GM12878 (cell line): ENCODE measurements around the gene SAFB. TPM values are rescaled to one million over a fixed set of nuclear protein-coding genes. Genes with fewer than 3 reads are reported as not detected.

Experiments used
- ATAC-seq: fragments of 200-7000 bp; cut with Tn5 transposase; 3 replicates; pipeline ENCODE4 v1.9.1; 2020; ENCODE audit warnings: mild to moderate bottlenecking, moderate library complexity
- BruUV-seq: library from RNA; stranded (reverse); fragments of 400-500 nt; replicated peaks from 2 replicates; lab custom pipeline; 2021; lab: Mats Ljungman, UMichigan
- CTCF ChIA-PET: fragments of 300-600 bp; sonication (Branson Sonifier 250); formaldehyde crosslinking; extraction: SDS; loops from one replicate; lab custom pipeline; 2021; ENCODE audit warnings: inconsistent platforms; lab: Yijun Ruan, JAX
- POLR2A ChIA-PET: fragments of 350-600 bp; formaldehyde crosslinking; extraction: SDS; loops from one replicate; lab custom pipeline; 2021; ENCODE audit warnings: inconsistent platforms; lab: Charles Lee
- RAD21 ChIA-PET: fragments of 300-600 bp; sonication (Branson Sonifier 250); formaldehyde crosslinking; loops from one replicate; lab custom pipeline; 2023; ENCODE audit warnings: antibody characterized with exemption; ENCODE audit not compliant: unreplicated experiment; lab: Charles Lee
- SMC1A ChIA-PET: fragments of 300-600 bp; sonication (Branson Sonifier 250); formaldehyde crosslinking; loops from one replicate; lab custom pipeline; 2023; ENCODE audit not compliant: unreplicated experiment, uncharacterized antibody; lab: Charles Lee
- DNase-seq: peaks from one replicate; pipeline ENCODE4 v3.0.0-alpha.2; 2011; ENCODE audit warnings: low read depth, low spot score
- FAIRE-seq: peaks from 3 replicates; lab custom pipeline; 2011; peaks lifted over from hg19 to GRCh38; lab: Jason Lieb, UNC
- H2AFZ ChIP-seq: 2 replicates; pipeline ENCODE4 v1.6.0; 2011; ENCODE audit warnings: low read depth, low read length, control low read depth; ENCODE audit not compliant: control insufficient read depth
- H3K27ac ChIP-seq: 2 replicates; pipeline ENCODE4 v1.5.1; 2011; ENCODE audit warnings: control low read depth; ENCODE audit not compliant: control insufficient read depth, insufficient read depth
- H3K27me3 ChIP-seq, 2 experiments: replicated peaks in 1 of 2; 2 replicates each; pipeline versions ENCODE4 v1.6.0 to v1.6.1; 2011; ENCODE audit warnings: low read length in 1 of 2; ENCODE audit not compliant: control insufficient read depth in 2 of 2, insufficient read depth in 2 of 2
- H3K36me3 ChIP-seq, 2 experiments: 2 replicates each; pipeline ENCODE4 v1.5.1; 2011; ENCODE audit warnings: low read length in 1 of 2; ENCODE audit not compliant: control insufficient read depth in 2 of 2, insufficient read depth in 2 of 2
- H3K4me1 ChIP-seq: 2 replicates; pipeline ENCODE4 v1.6.1; 2011; ENCODE audit warnings: mild to moderate bottlenecking, low read length, moderate library complexity, mixed read lengths; ENCODE audit not compliant: control insufficient read depth, insufficient read depth
- H3K4me2 ChIP-seq: 2 replicates; pipeline ENCODE4 v1.6.0; 2011; ENCODE audit warnings: control low read depth; ENCODE audit not compliant: control insufficient read depth, insufficient read depth
- H3K4me3 ChIP-seq: fragments of 200-600 bp; sonication (generic); 2 replicates; pipeline ENCODE4 v1.5.1; 2016
- H3K79me2 ChIP-seq: 2 replicates; pipeline ENCODE4 v1.6.0; 2011; ENCODE audit warnings: low read length; ENCODE audit not compliant: control insufficient read depth, insufficient read depth
- H3K9ac ChIP-seq: 2 replicates; pipeline ENCODE4 v1.8.0; 2011; ENCODE audit warnings: low read length, control low read depth, mixed read lengths; ENCODE audit not compliant: control insufficient read depth, insufficient read depth
- H3K9me3 ChIP-seq: replicated peaks from 3 replicates; pipeline ENCODE4 v1.5.1; 2011; ENCODE audit warnings: mild to moderate bottlenecking, low read length; ENCODE audit not compliant: control insufficient read depth, insufficient read depth
- H4K20me1 ChIP-seq: 2 replicates; pipeline ENCODE4 v1.6.0; 2011; ENCODE audit not compliant: control insufficient read depth, insufficient read depth
- CHD2 ChIP-seq: IDR thresholded peaks from 2 replicates; pipeline ENCODE4 v1.6.1; 2011; ENCODE audit warnings: low read depth, low read length, improper control_type of control experiment, borderline replicate concordance
- E2F4 ChIP-seq: IDR thresholded peaks from 2 replicates; pipeline ENCODE4 v1.6.1; 2012; ENCODE audit warnings: low read depth, low read length, improper control_type of control experiment
- JUNB ChIP-seq: IDR thresholded peaks from 2 replicates; pipeline ENCODE4 v1.6.1; 2016; ENCODE audit warnings: antibody characterized with exemption, mild to moderate bottlenecking
- MTA3 ChIP-seq: IDR thresholded peaks from 2 replicates; pipeline ENCODE4 v1.6.1; 2012; ENCODE audit warnings: low read length, inconsistent platforms, borderline replicate concordance
- RCOR1 ChIP-seq: conservative IDR thresholded peaks from 2 replicates; pipeline ENCODE4 v1.6.1; 2012; ENCODE audit warnings: low read depth, low read length, improper control_type of control experiment
- SMAD5 ChIP-seq: IDR thresholded peaks from 2 replicates; pipeline ENCODE4 v1.6.1; 2016; ENCODE audit warnings: antibody characterized with exemption, low read depth
- SREBF1 ChIP-seq: IDR thresholded peaks from 2 replicates; pipeline ENCODE4 v1.6.1; 2012; ENCODE audit warnings: mild to moderate bottlenecking, low read length
- YBX1 ChIP-seq: fragments of 450-650 bp; IDR thresholded peaks from 2 replicates; pipeline ENCODE4 v1.6.1; 2016; ENCODE audit warnings: antibody characterized with exemption
- ZSCAN29 ChIP-seq: fragments of 450-650 bp; IDR thresholded peaks from 2 replicates; pipeline ENCODE4 v1.6.1; 2017; ENCODE audit warnings: mild to moderate bottlenecking, moderate library complexity
- WGBS: methylation state at CpG from one replicate; pipeline ENCODE4 v1.1.6; 2016; ENCODE audit warnings: low lambda C conversion rate; ENCODE audit not compliant: insufficient replicate concordance, insufficient coverage; ENCODE audit errors: missing lambda C conversion rate; 5-methylcytosine and 5-hydroxymethylcytosine counted together
- in situ Hi-C: fragments of 300-500 bp; cut with MboI; formaldehyde crosslinking; loops from 9 replicates; pipeline ENCODE4 v1.14.3; 2018; ENCODE audit warnings: mixed read lengths
- intact Hi-C: fragments of 100-400 bp; cut with micrococcal nuclease; formaldehyde crosslinking; loops from one replicate; pipeline ENCODE4 v1.14.2; 2022; ENCODE audit not compliant: unreplicated experiment
- polyA plus RNA-seq, 11 experiments: library from polyadenylated mRNA; depleted of rRNA in 4 of 11; unstranded in 6 of 11; stranded (reverse) in 5 of 11; fragments of >200 nt; fragmentation: Nextera tagmentation in 4 of 11; fragmentation: Illumina TruSeq in 1 of 11; extraction: Ambion mirVana in 4 of 11; extraction: Trizol in 1 of 11; gene quantifications; 1 replicate in 1 of 11; 2 replicates in 10 of 11; pipeline versions ENCODE4 v1.2.1 to v1.2.3, GENCODE V29; 2011 to 2016; ENCODE audit warnings: inconsistent platforms in 2 of 11, missing spikeins in 2 of 11, low read depth in 1 of 11
- total RNA-seq, 4 experiments: library from RNA; depleted of rRNA in 3 of 4; stranded (reverse); fragments of >200 nt in 3 of 4; fragmentation: Illumina TruSeq in 1 of 4; extraction: Trizol in 1 of 4; gene quantifications; 2 replicates each; pipeline versions ENCODE4 v1.2.1 to v1.2.3, GENCODE V29; 2013 to 2021
- TF ChIP-seq, protein P1 (sequence below): fragments of 450-650 bp; formaldehyde crosslinking; IDR thresholded peaks from 2 replicates; pipeline ENCODE4 v1.4.0; 2022; ENCODE audit warnings: mild to moderate bottlenecking, moderate library complexity

The SAFB gene
- total and polyA plus RNA-seq, 10 of the 15 experiments (the other 5 are each of a cell fraction or from before 2014, with no cell fraction given) = 1.6 to 131 (median 61.2) TPM

DNA sequence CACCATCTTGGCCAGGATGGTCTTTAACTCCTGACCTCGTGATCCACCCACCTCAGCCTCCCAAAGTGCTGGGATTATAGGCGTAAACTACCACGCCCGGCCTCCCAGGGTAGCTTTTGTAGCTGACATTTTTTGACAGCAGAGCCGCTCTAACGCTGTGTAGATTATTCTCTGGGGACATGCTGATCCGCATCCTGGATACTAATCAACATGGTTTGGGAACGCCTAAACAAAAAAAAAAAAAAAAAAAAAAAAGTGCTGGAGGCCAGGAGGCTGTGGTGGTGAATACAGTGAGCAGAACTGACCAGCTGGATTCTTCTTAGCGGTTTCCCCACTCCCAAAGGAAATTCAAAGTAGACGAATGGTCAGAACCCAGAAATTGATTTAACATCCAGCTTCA is 91.9 kb downstream of the SAFB start:
- ChIA-PET CTCF (interaction anchor here (1.0 to 1.5 kb wide), 2 partner anchors 28 to 89 kb away, joined by 3 to 5 read pairs; no protein-coding TSS in a partner anchor), POLR2A (interaction anchor here (0.6 to 1.2 kb wide), 4 partner anchors 11 to 267 kb away, joined by 3 to 7 read pairs (median 3); no protein-coding TSS in a partner anchor), SMC1A (no interaction called here), RAD21 (interaction anchor here (0.7 kb wide), 1 partner anchor 1830 kb away, joined by 4 read pairs; no protein-coding TSS in a partner anchor)
- H3K9ac ChIP-seq = no peak overlapping the region
- H3K27ac ChIP-seq = no peak overlapping the region
- H3K4me2 ChIP-seq = no peak overlapping the region
- ATAC-seq (no peak), FAIRE-seq (no peak), DNase-seq (no peak)
- H3K79me2 ChIP-seq = peaks cover 45% of the 10 kb centered on the region
- BruUV-seq = no TSS peak
- no peak for TF ChIP-seq CHD2
- TF ChIP-seq SMAD5 = no peak
- no peak for TF ChIP-seq SREBF1
- no peak for TF ChIP-seq RCOR1
- H3K4me3 ChIP-seq = no peak overlapping the region
- H3K27me3 ChIP-seq = no peaks in the 10 kb centered on the region
- 0 out of 2 replicates have a peak, but pooled peaks cover 3% of the 10 kb centered on the region for H4K20me1 ChIP-seq
- intact Hi-C loops = no loop called here
- 90% methylated on average over 8 of the region's 10 CpGs for WGBS
- in situ Hi-C loops = no loop called here
- H3K36me3 ChIP-seq = peaks cover 20 to 26% of the 10 kb centered on the region in 2 experiments; a peak in 3 of 4 replicates
- no peaks in the 10 kb centered on the region for H3K9me3 ChIP-seq
- peaks cover 4% of the 10 kb centered on the region for H3K4me1 ChIP-seq
- no peak overlapping the region for H2AFZ ChIP-seq

DNA sequence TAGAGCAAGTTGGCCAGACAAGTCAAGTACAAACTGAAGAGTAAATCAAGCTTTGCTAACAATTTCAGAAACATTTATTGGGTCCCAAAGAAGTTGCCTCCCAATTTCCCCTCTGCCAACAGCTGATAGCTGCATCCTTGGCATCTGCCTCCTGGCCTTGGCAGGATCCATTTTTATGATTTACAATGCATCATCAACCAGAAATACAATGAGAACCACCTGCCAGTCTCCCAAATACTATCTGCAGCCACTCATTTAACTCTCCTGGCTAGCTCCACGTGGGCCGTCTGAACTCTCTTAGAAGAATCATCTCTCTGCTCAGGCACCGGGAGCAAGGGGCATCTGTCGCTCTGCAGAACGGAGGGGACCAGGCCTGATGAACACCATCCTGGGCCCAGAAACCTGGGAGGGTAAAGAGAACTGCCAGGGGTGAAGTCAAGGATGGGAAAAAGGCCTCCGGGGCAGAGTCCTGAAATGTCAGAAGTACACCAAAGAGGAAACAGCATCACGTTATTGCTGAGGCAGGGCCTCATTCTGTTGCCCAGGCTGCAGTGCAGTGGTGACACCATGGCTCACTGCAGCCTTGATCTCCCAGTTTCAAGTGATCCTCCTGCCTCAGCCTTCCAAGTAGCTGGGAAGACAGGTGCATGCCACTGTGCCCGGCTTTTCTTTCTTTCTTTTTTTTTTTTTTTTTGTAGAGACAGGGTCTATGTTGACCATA is 94.5 kb downstream of the SAFB start:
- Histone ChIP-seq H3K9me3 (no peaks in the 10 kb centered on the region), H3K4me3 (peak overlapping the region; percentile 98; the same call in 1 of the 2 replicates), H3K4me1 (peaks cover 4% of the 10 kb centered on the region), H3K27me3 (no peaks in the 10 kb centered on the region), H3K36me3 (peaks cover 12% of the 10 kb centered on the region in 2 experiments; a peak in 3 of 4 replicates), H3K79me2 (peaks cover 47% of the 10 kb centered on the region), H3K4me2 (peak overlapping the region; percentile 65), H2AFZ (no peak overlapping the region), H3K9ac (peak overlapping the region; percentile 98; the same call in 1 of the 2 replicates), H4K20me1 (0 out of 2 replicates have a peak, but pooled peaks cover 3% of the 10 kb centered on the region), H3K27ac (peak overlapping the region; percentile 91; the same call in 1 of the 2 replicates)
- RAD21 ChIA-PET = no interaction called here
- in situ Hi-C loops (no loop called here), intact Hi-C loops (no loop called here)
- ATAC-seq = no peak
- 84% methylated on average over 7 of the region's 8 CpGs for WGBS
- TSS peak; percentile 56 for BruUV-seq
- CTCF ChIA-PET = interaction anchor here (6.7 kb wide), 1 partner anchor 27 kb away, joined by 74 read pairs; the partner anchor contains the start of gene RPL36
- no peak for DNase-seq
- SMC1A ChIA-PET = no interaction called here
- POLR2A ChIA-PET = interaction anchor here (0.7 to 1.9 kb wide), 2 partner anchors 26 to 47 kb away, joined by 4 to 9 read pairs; no protein-coding TSS in a partner anchor
- no peak for FAIRE-seq
- no peak for TF ChIP-seq JUNB
- no peak for TF ChIP-seq ZSCAN29
- no peak for TF ChIP-seq E2F4
- TF ChIP-seq YBX1 = no peak
- TF ChIP-seq, protein P1, sequence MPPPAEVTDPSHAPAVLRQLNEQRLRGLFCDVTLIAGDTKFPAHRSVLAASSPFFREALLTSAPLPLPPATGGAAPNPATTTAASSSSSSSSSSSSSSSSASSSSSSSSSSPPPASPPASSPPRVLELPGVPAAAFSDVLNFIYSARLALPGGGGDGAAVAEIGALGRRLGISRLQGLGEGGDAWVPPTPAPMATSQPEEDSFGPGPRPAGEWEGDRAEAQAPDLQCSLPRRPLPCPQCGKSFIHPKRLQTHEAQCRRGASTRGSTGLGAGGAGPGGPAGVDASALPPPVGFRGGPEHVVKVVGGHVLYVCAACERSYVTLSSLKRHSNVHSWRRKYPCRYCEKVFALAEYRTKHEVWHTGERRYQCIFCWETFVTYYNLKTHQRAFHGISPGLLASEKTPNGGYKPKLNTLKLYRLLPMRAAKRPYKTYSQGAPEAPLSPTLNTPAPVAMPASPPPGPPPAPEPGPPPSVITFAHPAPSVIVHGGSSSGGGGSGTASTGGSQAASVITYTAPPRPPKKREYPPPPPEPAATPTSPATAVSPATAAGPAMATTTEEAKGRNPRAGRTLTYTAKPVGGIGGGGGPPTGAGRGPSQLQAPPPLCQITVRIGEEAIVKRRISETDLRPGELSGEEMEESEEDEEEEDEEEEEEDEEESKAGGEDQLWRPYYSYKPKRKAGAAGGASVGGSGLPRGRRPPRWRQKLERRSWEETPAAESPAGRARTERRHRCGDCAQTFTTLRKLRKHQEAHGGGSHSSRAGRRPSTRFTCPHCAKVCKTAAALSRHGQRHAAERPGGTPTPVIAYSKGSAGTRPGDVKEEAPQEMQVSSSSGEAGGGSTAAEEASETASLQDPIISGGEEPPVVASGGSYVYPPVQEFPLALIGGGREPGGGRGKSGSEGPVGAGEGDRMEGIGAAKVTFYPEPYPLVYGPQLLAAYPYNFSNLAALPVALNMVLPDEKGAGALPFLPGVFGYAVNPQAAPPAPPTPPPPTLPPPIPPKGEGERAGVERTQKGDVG = no peak
- TF ChIP-seq MTA3 = no peak
- TF ChIP-seq SREBF1 = no peak
